HAP-1 (cell line): ENCODE measurements around the gene CST4.
A peak's percentile ranks its signal among the peaks of the same experiment; 100 is the strongest.
"Not testable (repeated sequence)": the region's sequence is repeated elsewhere in the genome, so short reads cannot be mapped to it uniquely, and the experiment has no call there.

ENCODE experiments used
- DNase-seq, 2 experiments: peaks; one replicate each; pipeline ENCODE4 v3.0.0-alpha.2; 2016 to 2020; ENCODE audit warnings: low spot score in 2 of 2
- H3K27me3 ChIP-seq: fragments of 250-450 bp; sonication (Bioruptor Pico); 2 replicates; pipeline ENCODE4 v1.5.1; 2020; ENCODE audit warnings: low read depth, mild to moderate bottlenecking, moderate library complexity
- H3K36me3 ChIP-seq: fragments of 250-450 bp; sonication (Bioruptor Pico); replicated peaks from 2 replicates; pipeline ENCODE4 v1.5.1; 2020; ENCODE audit warnings: mild to moderate bottlenecking
- H3K4me1 ChIP-seq: fragments of 250-450 bp; sonication (Bioruptor Pico); 2 replicates; pipeline ENCODE4 v1.5.1; 2020; ENCODE audit warnings: mild to moderate bottlenecking
- H3K4me3 ChIP-seq: fragments of 250-450 bp; sonication (Bioruptor Pico); 2 replicates; pipeline ENCODE4 v1.5.1; 2020; ENCODE audit warnings: mild to moderate bottlenecking, moderate library complexity
- H3K9me3 ChIP-seq: fragments of 250-450 bp; sonication (Bioruptor Pico); 2 replicates; pipeline ENCODE4 v1.5.1; 2020; ENCODE audit warnings: mild to moderate bottlenecking, moderate library complexity
- in situ Hi-C: fragments of 300-500 bp; cut with MboI; formaldehyde crosslinking; loops from 3 replicates; pipeline ENCODE4 v1.14.3; 2020; ENCODE audit warnings: low sequenced_read_pairs, inconsistent platforms, mixed read lengths

CST4 gene

DNA sequence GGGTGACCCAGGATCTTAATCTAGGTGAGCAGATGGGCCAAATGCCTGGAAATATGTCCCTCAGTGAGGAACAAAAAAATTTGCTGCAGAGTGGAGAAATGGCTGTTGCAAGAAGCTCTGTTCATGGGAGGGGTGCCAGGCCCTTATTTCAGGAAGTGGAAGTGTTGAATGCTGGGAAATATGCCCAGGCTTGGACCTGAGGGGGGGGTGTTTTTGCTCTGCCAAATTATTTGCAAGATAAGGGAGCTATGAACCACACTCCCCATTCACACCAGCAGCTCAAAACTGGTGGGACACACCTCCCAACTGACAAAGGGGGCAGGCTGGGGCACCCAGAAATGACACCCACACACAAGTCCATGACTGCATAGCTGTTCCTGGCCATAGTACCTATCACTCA lies 8.7 kb downstream of the CST4 start:
- in situ Hi-C loops: no loop called here
- no peak for DNase-seq
- H3K4me1 ChIP-seq: no peaks in the 10 kb centered on the region

DNA sequence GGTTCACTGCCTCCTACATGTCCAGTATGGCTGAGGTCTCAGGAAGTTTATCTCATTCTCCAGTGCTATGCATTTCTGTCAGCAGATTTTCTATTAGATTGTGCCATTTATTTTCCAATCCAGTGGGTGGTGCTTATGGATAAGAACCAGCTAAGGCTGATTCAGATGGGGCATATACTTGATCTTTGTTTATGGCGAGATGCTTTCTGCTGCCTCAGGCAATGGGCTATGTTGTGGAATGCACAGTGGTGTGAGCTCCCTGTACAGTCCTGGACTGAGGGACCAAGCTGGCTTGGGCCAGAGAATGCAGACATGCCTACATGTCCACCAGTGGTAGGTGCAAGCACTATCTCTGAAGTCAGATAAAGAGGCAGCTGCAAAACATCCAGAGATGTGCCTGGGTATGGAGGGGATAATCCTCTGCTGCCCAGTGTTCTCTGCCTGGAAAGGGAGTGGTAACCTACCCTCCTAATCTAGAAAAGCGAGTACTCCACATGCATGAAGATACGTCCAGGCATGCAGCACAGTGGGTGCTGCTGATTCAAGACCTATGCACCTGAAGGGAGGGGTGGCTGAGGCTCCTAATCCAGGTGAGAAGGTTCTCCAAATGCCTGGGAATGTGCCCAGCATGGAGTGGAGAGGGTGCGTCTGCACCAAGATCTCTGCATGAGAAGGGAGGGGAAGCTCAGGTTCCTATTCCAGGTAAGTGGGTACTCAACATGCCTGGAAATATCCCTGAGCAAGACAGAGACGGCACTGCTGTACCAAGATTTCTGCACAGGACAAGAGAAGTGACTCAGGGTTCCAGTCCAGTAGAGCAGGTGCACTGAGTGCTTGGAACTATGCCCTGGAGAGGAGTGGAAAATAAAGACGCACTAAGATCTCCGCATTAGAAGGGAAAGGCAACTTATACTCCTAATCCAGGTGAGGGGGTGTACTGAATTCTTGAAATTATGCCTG lies 9.4 kb downstream of the CST4 start:
- no peaks in the 10 kb centered on the region for H3K27me3 ChIP-seq
- H3K4me3 ChIP-seq: no peak overlapping the region
- no peak for DNase-seq
- H3K4me1 ChIP-seq: no peaks in the 10 kb centered on the region
- in situ Hi-C loops: no loop called here
- no peaks in the 10 kb centered on the region for H3K36me3 ChIP-seq
- no peaks in the 10 kb centered on the region for H3K9me3 ChIP-seq

More for the DNA sequence above, 8.7 kb downstream of the CST4 start:
- no peaks in the 10 kb centered on the region for H3K36me3 ChIP-seq
- no peak overlapping the region for H3K4me3 ChIP-seq
- H3K27me3 ChIP-seq: no peaks in the 10 kb centered on the region
- no peaks in the 10 kb centered on the region for H3K9me3 ChIP-seq

- no peak for DNase-seq
- in situ Hi-C loops: no loop called here
- Histone ChIP-seq H3K4me3 (no peak overlapping the region), H3K4me1 (no peaks in the 10 kb centered on the region), H3K27me3 (no peaks in the 10 kb centered on the region), H3K36me3 (no peaks in the 10 kb centered on the region), H3K9me3 (no peaks in the 10 kb centered on the region)
Measured at GRCh38 chr20:23673209-23673608, 15.6 kb downstream of the CST4 start.

DNA sequence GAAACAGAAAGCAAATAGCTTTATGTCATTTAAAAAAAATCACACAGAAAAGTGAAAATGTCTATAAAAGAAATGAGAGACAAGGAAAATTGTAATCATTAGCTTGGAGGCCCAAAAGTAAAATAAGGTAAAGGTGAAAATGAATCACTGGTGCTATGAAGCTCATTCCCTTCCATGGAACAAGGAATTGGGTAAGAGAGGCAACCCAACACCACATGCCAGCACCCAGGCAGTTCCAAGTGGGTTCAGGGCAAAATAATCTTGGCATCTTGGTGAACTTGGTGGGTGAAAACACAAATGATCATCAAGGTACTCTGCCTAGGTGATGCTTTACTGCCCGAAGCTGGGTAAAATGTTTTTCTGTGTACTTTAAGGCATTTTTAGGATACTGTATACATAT lies 16.7 kb downstream of the CST4 start:
- no peaks in the 10 kb centered on the region for H3K4me1 ChIP-seq
- no peak for DNase-seq
- H3K9me3 ChIP-seq: no peaks in the 10 kb centered on the region
- in situ Hi-C loops: no loop called here
- H3K4me3 ChIP-seq: no peak overlapping the region
- no peaks in the 10 kb centered on the region for H3K36me3 ChIP-seq
- no peaks in the 10 kb centered on the region for H3K27me3 ChIP-seq

- H3K27me3 ChIP-seq: no peaks in the 10 kb centered on the region
- H3K9me3 ChIP-seq: no peaks in the 10 kb centered on the region
- no peak for DNase-seq
- H3K36me3 ChIP-seq: no peaks in the 10 kb centered on the region
- in situ Hi-C loops: no loop called here
- no peaks in the 10 kb centered on the region for H3K4me1 ChIP-seq
- H3K4me3 ChIP-seq: no peak overlapping the region
Measured at GRCh38 chr20:23671479-23671878, 17.4 kb downstream of the CST4 start.

GRCh38 chr20:23670361-23670760 lies 18.5 kb downstream of the CST4 start:
- in situ Hi-C loops: no loop called here
- H3K9me3 ChIP-seq: no peaks in the 10 kb centered on the region
- no peaks in the 10 kb centered on the region for H3K36me3 ChIP-seq
- no peaks in the 10 kb centered on the region for H3K4me1 ChIP-seq
- no peaks in the 10 kb centered on the region for H3K27me3 ChIP-seq
- no peak overlapping the region for H3K4me3 ChIP-seq
- DNase-seq: no peak

- no peaks in the 10 kb centered on the region for H3K27me3 ChIP-seq
- no peaks in the 10 kb centered on the region for H3K36me3 ChIP-seq
- H3K4me3 ChIP-seq: no peak overlapping the region
- H3K4me1 ChIP-seq: no peaks in the 10 kb centered on the region
- H3K9me3 ChIP-seq: no peaks in the 10 kb centered on the region
- DNase-seq: no peak
- in situ Hi-C loops: no loop called here
Measured at GRCh38 chr20:23669866-23670265, 19.0 kb downstream of the CST4 start.

GRCh38 chr20:23669327-23669726 lies 19.5 kb downstream of the CST4 start:
- Histone ChIP-seq H3K9me3 (no peaks in the 10 kb centered on the region), H3K4me3 (no peak overlapping the region), H3K36me3 (no peaks in the 10 kb centered on the region), H3K4me1 (no peaks in the 10 kb centered on the region), H3K27me3 (no peaks in the 10 kb centered on the region)
- no peak for DNase-seq
- in situ Hi-C loops: no loop called here

DNA sequence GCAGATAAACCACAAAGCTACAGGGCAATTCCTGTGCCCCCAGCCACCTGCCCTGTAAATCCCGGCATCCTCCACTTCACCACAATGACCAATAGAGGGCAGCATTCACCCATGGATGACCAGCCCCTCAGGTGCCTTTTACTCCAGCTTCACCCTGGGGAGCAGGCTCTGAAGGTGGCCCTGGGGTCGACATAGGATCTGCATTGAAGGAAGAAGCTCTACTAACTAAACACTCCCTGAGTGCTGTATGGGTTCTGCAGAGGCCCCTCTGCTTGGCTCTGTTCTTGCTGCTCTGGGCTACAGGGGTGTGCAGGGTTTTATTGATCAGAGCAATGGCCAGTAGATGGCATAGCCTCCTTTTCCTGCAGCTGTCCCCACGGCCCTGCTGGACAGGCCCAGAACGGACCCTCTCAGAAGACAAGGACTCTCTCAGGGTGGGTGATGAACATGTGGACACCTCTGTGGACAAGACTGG lies 20.3 kb downstream of the CST4 start:
- Histone ChIP-seq H3K9me3 (no peaks in the 10 kb centered on the region), H3K4me1 (no peaks in the 10 kb centered on the region), H3K36me3 (no peaks in the 10 kb centered on the region), H3K4me3 (no peak overlapping the region), H3K27me3 (no peaks in the 10 kb centered on the region)
- in situ Hi-C loops: no loop called here
- DNase-seq: peak; percentile 8 to 73

GRCh38 chr20:23667666-23668065 lies 21.2 kb downstream of the CST4 start:
- H3K27me3 ChIP-seq: no peaks in the 10 kb centered on the region
- in situ Hi-C loops: no loop called here
- no peak for DNase-seq
- no peak overlapping the region for H3K4me3 ChIP-seq
- H3K36me3 ChIP-seq: no peaks in the 10 kb centered on the region
- H3K4me1 ChIP-seq: no peaks in the 10 kb centered on the region
- H3K9me3 ChIP-seq: no peaks in the 10 kb centered on the region

GRCh38 chr20:23666698-23667097 lies 22.1 kb downstream of the CST4 start:
- DNase-seq: no peak

GRCh38 chr20:23666189-23666588 lies 22.6 kb downstream of the CST4 start:
- no peaks in the 10 kb centered on the region for H3K27me3 ChIP-seq
- H3K4me3 ChIP-seq: no peak overlapping the region
- DNase-seq: no peak
- in situ Hi-C loops: no loop called here
- H3K36me3 ChIP-seq: no peaks in the 10 kb centered on the region
- no peaks in the 10 kb centered on the region for H3K9me3 ChIP-seq
- H3K4me1 ChIP-seq: no peaks in the 10 kb centered on the region

More at GRCh38 chr20:23666698-23667097, 22.1 kb downstream of the CST4 start:
- Histone ChIP-seq H3K4me1 (no peaks in the 10 kb centered on the region), H3K36me3 (no peaks in the 10 kb centered on the region), H3K27me3 (no peaks in the 10 kb centered on the region), H3K9me3 (no peaks in the 10 kb centered on the region), H3K4me3 (no peak overlapping the region)
- in situ Hi-C loops: no loop called here

DNA sequence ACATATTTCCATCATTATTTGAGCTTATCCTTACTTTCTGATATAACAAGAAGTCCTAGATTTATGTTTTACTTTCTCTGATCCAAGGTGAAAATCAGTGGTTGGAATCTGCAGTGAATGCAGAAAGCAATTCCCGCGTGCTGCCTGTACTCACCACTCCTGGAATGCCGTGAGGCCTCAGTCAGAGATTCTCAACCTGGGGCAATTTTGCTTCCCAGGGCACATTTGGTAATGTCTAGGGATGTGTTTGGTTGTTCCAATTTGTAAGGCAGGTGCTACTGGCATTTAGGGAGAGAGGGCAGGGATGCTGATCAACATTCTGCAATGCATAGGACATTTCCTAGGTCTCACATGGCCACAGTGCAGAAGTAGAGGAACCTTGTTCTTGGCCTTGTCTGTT lies 23.9 kb downstream of the CST4 start:
- H3K4me3 ChIP-seq: no peak overlapping the region
- H3K27me3 ChIP-seq: no peaks in the 10 kb centered on the region
- no peaks in the 10 kb centered on the region for H3K9me3 ChIP-seq
- in situ Hi-C loops: no loop called here
- H3K4me1 ChIP-seq: no peaks in the 10 kb centered on the region
- no peaks in the 10 kb centered on the region for H3K36me3 ChIP-seq
- no peak for DNase-seq

GRCh38 chr20:23664046-23664445 lies 24.8 kb downstream of the CST4 start:
- H3K4me3 ChIP-seq, H3K9me3 ChIP-seq, H3K4me1 ChIP-seq, H3K27me3 ChIP-seq, DNase-seq, in situ Hi-C loops, H3K36me3 ChIP-seq: not testable (repeated sequence)
